Neural crest cell (in vitro differentiated cells): ENCODE results near the gene RBM18. TPM values are rescaled to one million over a fixed set of nuclear protein-coding genes. Genes with fewer than 3 reads are reported as not detected.

Source experiments
- DNase-seq: peaks from one replicate; pipeline ENCODE4 v3.0.0; 2021; ENCODE audit warnings: low read depth, mixed read lengths, low spot score
- H3K27ac Mint-ChIP-seq: one replicate; pipeline ENCODE4 v1.8.0; 2021; ENCODE audit warnings: mild to moderate bottlenecking, mixed read lengths; ENCODE audit not compliant: unreplicated experiment
- H3K27me3 Mint-ChIP-seq: 2 replicates; pipeline ENCODE4 v1.8.0; 2021; ENCODE audit warnings: low read depth, mild to moderate bottlenecking, mixed read lengths
- H3K36me3 Mint-ChIP-seq: 2 replicates; pipeline ENCODE4 v1.8.0; 2021; ENCODE audit warnings: low read depth, mild to moderate bottlenecking, mixed read lengths
- H3K4me1 Mint-ChIP-seq: 2 replicates; pipeline ENCODE4 v1.8.0; 2021; ENCODE audit warnings: mixed read lengths
- H3K4me3 Mint-ChIP-seq: one replicate; pipeline ENCODE4 v1.8.0; 2021; ENCODE audit warnings: mild to moderate bottlenecking, mixed read lengths
- H3K9me3 Mint-ChIP-seq: 2 replicates; pipeline ENCODE4 v1.8.0; 2021; ENCODE audit warnings: mixed read lengths
- CTCF ChIP-seq: fragments of 200-600 bp; sonication (generic); conservative IDR thresholded peaks from 2 replicates; pipeline ENCODE4 v1.5.0; 2021; ENCODE audit warnings: antibody characterized with exemption, mild to moderate bottlenecking
- total RNA-seq: library from RNA; stranded (reverse); gene quantifications from 2 replicates; pipeline ENCODE4 v1.2.1, GENCODE V29; 2021

Gene RBM18
- total RNA-seq, 1 donor from 2014 or later, result 17.9 TPM

GRCh38 chr9:122248448-122248865 lies 16.2 kb downstream of the RBM18 start:
- Mint-ChIP-seq H3K27ac (no peak overlapping the region), H3K4me1 (peaks cover 12% of the 10 kb centered on the region), H3K36me3 (peaks cover 12% of the 10 kb centered on the region), H3K9me3 (no peaks in the 10 kb centered on the region), H3K27me3 (no peaks in the 10 kb centered on the region), H3K4me3 (no peak overlapping the region)
- no peak for TF ChIP-seq CTCF
- DNase-seq, result no peak

- Mint-ChIP-seq H3K27me3 (no peaks in the 10 kb centered on the region), H3K4me3 (no peak overlapping the region), H3K9me3 (no peaks in the 10 kb centered on the region), H3K36me3 (peaks cover 12% of the 10 kb centered on the region), H3K4me1 (peaks cover 7% of the 10 kb centered on the region), H3K27ac (no peak overlapping the region)
- DNase-seq, result no peak
- TF ChIP-seq CTCF, result no peak
Measured at GRCh38 chr9:122246666-122247065, 18.0 kb downstream of the RBM18 start.

- H3K9me3 Mint-ChIP-seq, result no peaks in the 10 kb centered on the region
- H3K4me3 Mint-ChIP-seq, result no peak overlapping the region
- H3K36me3 Mint-ChIP-seq, result peaks cover 4% of the 10 kb centered on the region
- H3K4me1 Mint-ChIP-seq, result no peaks in the 10 kb centered on the region
- no peaks in the 10 kb centered on the region for H3K27me3 Mint-ChIP-seq
- H3K27ac Mint-ChIP-seq, result no peak overlapping the region
- DNase-seq, result no peak
- no peak for TF ChIP-seq CTCF
Measured at GRCh38 chr9:122244349-122244748, 20.3 kb downstream of the RBM18 start.

- TF ChIP-seq CTCF, result no peak
- Mint-ChIP-seq H3K4me1 (no peaks in the 10 kb centered on the region), H3K4me3 (no peak overlapping the region), H3K27ac (no peak overlapping the region), H3K9me3 (no peaks in the 10 kb centered on the region), H3K36me3 (peaks cover 6% of the 10 kb centered on the region), H3K27me3 (peaks cover 12% of the 10 kb centered on the region)
- no peak for DNase-seq
Measured at GRCh38 chr9:122239722-122240121, 24.9 kb downstream of the RBM18 start.

- H3K9me3 Mint-ChIP-seq, result no peaks in the 10 kb centered on the region
- no peak overlapping the region for H3K27ac Mint-ChIP-seq
- H3K27me3 Mint-ChIP-seq, result peaks cover 33% of the 10 kb centered on the region
- DNase-seq, result no peak
- TF ChIP-seq CTCF, result no peak
- H3K4me1 Mint-ChIP-seq, result no peaks in the 10 kb centered on the region
- H3K36me3 Mint-ChIP-seq, result peaks cover 6% of the 10 kb centered on the region
- no peak overlapping the region for H3K4me3 Mint-ChIP-seq
Measured at GRCh38 chr9:122236681-122237080, 28.0 kb downstream of the RBM18 start.
